ENCODE data around the gene FOXE3. TPM values are rescaled to one million over a fixed set of nuclear protein-coding genes. Genes with fewer than 3 reads are reported as not detected.
A peak's percentile ranks its signal among the peaks of the same experiment; 100 is the strongest.

FOXE3 gene
- total and polyA plus RNA-seq, 2 of the 8 experiments (the other 6 are each of a cell fraction or from before 2014, with no cell fraction given), result 0.18 TPM; not detected in 1

DNA sequence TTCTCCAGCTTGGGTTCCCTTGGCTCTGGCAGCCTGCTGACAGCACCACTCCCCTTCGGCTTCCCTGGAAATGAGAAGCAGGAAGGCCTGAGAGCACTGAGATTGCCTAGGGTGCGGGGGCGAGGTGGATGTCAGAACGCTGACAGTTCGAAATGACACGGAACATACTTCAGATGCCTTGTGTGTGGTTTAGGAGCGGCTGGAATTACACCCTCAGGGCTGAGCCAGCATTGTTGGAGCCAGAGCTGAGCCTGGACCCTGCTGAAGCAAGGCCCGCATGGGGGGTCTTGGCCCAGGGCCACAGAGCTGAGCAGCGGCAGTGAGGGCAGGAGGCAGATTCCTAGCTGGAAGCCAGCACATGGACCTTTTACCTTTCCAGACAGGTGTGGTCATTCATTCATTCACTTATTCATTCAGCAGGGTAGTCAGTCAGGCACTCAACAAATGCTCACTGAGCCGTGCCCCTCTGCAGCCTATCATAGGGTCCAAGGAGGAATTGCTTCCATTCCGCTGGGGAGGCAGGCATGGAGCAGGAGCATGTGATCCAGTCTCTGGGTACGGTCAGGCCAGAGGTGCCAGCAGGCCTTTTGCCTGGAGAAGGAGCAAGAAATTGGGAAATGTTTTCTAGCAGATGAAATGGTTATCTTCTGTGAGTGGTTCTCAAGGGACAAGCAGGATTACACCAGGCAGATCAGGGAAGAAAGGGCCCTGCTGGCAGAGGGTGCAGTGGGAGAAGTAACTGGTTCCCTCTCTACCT is 6.6 kb upstream of the FOXE3 start:
- Histone ChIP-seq H3K18ac (ENCODE audit: extremely low read depth, low read length) (no peak overlapping the region), H3K14ac (ENCODE audit: insufficient read length) (no peak overlapping the region), H2BK5ac (ENCODE audit: low read depth, low read length) (no peak overlapping the region), H2BK12ac (ENCODE audit: low read depth, low read length) (no peak overlapping the region), H2BK20ac (ENCODE audit: low read length) (no peak overlapping the region), H3K4me1 (replicated peaks in 1 of 4; ENCODE audit: control insufficient read depth in 3 of 4, insufficient read depth in 4 of 4, low read length in 3 of 4) (no peaks in the 10 kb centered on the region; a peak in 1 of 7 replicates), H3K56ac (replicated peaks; ENCODE audit: insufficient read length, low read depth, low read length) (no peak overlapping the region), H2AK5ac (ENCODE audit: low read depth, low read length) (0 out of 2 replicates have a peak overlapping the region, but pooled peaks have one; percentile 53), H4K8ac (ENCODE audit: extremely low read depth, insufficient read depth, low read length) (no peak overlapping the region), H3K36me3 (ENCODE audit: control insufficient read depth in 2 of 4, insufficient read depth in 4 of 4, low read length in 3 of 4) (no peaks in the 10 kb centered on the region), H3K27ac (ENCODE audit: low read depth, low read length) (no peak overlapping the region), H3K4me2 (ENCODE audit: insufficient read depth in 1 of 2, low read depth in 2 of 2, low read length in 2 of 2) (no peak overlapping the region), H2BK15ac (ENCODE audit: low read length) (no peak overlapping the region), H3K4me3 (ENCODE audit: extremely low read depth in 1 of 4, insufficient read depth in 2 of 4, low read depth in 3 of 4, low read length in 4 of 4) (no peak overlapping the region), H3K4ac (replicated peaks; ENCODE audit: insufficient read length, low read depth, low read length) (no peak overlapping the region), H4K5ac (ENCODE audit: insufficient read length, low read depth, low read length) (no peak overlapping the region), H2AFZ (ENCODE audit: low read length) (no peak overlapping the region), H3K23ac (ENCODE audit: insufficient read length) (no peak overlapping the region), H4K20me1 (replicated peaks in 1 of 2; ENCODE audit: control insufficient read depth in 1 of 2, insufficient read depth in 2 of 2, low read length in 2 of 2) (no peaks in the 10 kb centered on the region), H3K79me2 (ENCODE audit: control insufficient read depth in 1 of 2, insufficient read depth in 2 of 2, low read length in 2 of 2) (no peaks in the 10 kb centered on the region), H2BK120ac (replicated peaks; ENCODE audit: low read depth, low read length) (no peak overlapping the region), H3K9me3 (ENCODE audit: insufficient read depth in 2 of 2, low read depth in 1 of 2, low read length in 1 of 2) (no peaks in the 10 kb centered on the region), H3K79me1 (ENCODE audit: low read depth, low read length) (no peaks in the 10 kb centered on the region), H3K27me3 (replicated peaks in 1 of 4; ENCODE audit: control insufficient read depth in 3 of 4, extremely low read depth in 1 of 4, insufficient read depth in 3 of 4, low read length in 3 of 4) (peaks cover 0 to 16% (median 12%) of the 10 kb centered on the region in 4 experiments; a peak in 6 of 7 replicates), H4K91ac (replicated peaks; ENCODE audit: insufficient read length, low read length) (no peak overlapping the region), H3K23me2 (ENCODE audit: low read depth, low read length) (no peaks in the 10 kb centered on the region), H3K9ac (replicated peaks in 1 of 4; ENCODE audit: extremely low read depth in 1 of 4, low read depth in 3 of 4, low read length in 3 of 4) (no peak overlapping the region)
- ChIA-PET CTCF (ENCODE audit: partially characterized antibody) (interaction anchor here (1.1 to 3.8 kb wide), 6 partner anchors 9 to 27 kb away, joined by 3 to 41 read pairs (median 6); no protein-coding TSS in a partner anchor), POLR2A (ENCODE audit: partially characterized antibody) (no interaction called here)
- DNase-seq (ENCODE audit: low read depth in 1 of 2, low spot score in 2 of 2), result no peak
- TF ChIP-seq MAFK (IDR thresholded peaks at IDR 0.05; ENCODE audit: low read depth, low read length) (no peak), EGR1 (IDR thresholded peaks at IDR 0.05; ENCODE audit: borderline replicate concordance, low read depth, low read length) (no peak), RXRA (IDR thresholded peaks at IDR 0.05; ENCODE audit: insufficient read depth, low read depth, low read length) (no peak), ASH2L (IDR thresholded peaks at IDR 0.05; ENCODE audit: low read length) (no peak), KDM5A (IDR thresholded peaks at IDR 0.05; ENCODE audit: low read length) (no peak), TCF12 (IDR thresholded peaks at IDR 0.05; ENCODE audit: low read depth, low read length) (no peak), EZH2 (IDR thresholded peaks at IDR 0.05; ENCODE audit: low read depth, low read length, severe bottlenecking) (no peak), RFX5 (IDR thresholded peaks at IDR 0.05; ENCODE audit: borderline replicate concordance, low read depth, low read length) (no peak), SP2 (IDR thresholded peaks at IDR 0.05; ENCODE audit: low read length) (no peak), TEAD4 (IDR thresholded peaks at IDR 0.05; ENCODE audit: low read depth, low read length) (no peak)
- TF ChIP-seq, protein P1, sequence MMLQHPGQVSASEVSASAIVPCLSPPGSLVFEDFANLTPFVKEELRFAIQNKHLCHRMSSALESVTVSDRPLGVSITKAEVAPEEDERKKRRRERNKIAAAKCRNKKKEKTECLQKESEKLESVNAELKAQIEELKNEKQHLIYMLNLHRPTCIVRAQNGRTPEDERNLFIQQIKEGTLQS (IDR thresholded peaks at IDR 0.05; ENCODE audit: insufficient read depth, low read depth, low read length), result no peak
- FAIRE-seq, result no peak
- WGBS, 2 experiments (ENCODE audit: extremely low coverage in 1 of 2, insufficient coverage in 1 of 2, insufficient read length in 1 of 2, insufficient replicate concordance in 2 of 2, low coverage in 1 of 2, low lambda C conversion rate in 2 of 2, missing lambda C conversion rate in 1 of 2), result 90% methylated on average over 12 of the region's 12 CpGs; no CpG with 5 or more reads in 1 of the 2 experiments

All from H1 (cell line).